Stomach smooth muscle (tissue), 2 donors: ENCODE data around the gene ENDOU.

Experiments
- H3K27ac ChIP-seq: one replicate; pipeline ENCODE4 v1.7.0; 2013; ENCODE audit warnings: mild to moderate bottlenecking, low read length, inconsistent platforms
- H3K27me3 ChIP-seq, 2 donors: one replicate each; pipeline ENCODE4 v1.7.0; 2013; ENCODE audit warnings: low read length in 2 of 2; ENCODE audit not compliant: insufficient read depth in 2 of 2, control insufficient read depth in 1 of 2
- H3K36me3 ChIP-seq, 2 donors: one replicate each; pipeline ENCODE4 v1.7.0; 2013; ENCODE audit warnings: low read length in 2 of 2; ENCODE audit not compliant: control insufficient read depth in 2 of 2, insufficient read depth in 2 of 2
- H3K4me1 ChIP-seq: one replicate; pipeline ENCODE4 v1.7.0; 2013; ENCODE audit warnings: low read length; ENCODE audit not compliant: control insufficient read depth, insufficient read depth
- H3K4me3 ChIP-seq, 2 donors: one replicate each; pipeline ENCODE4 v1.7.0; 2013; ENCODE audit warnings: low read length in 2 of 2
- H3K9ac ChIP-seq, 2 donors: one replicate each; pipeline ENCODE4 v1.7.0; 2013; ENCODE audit warnings: low read length in 2 of 2, mild to moderate bottlenecking in 1 of 2
- H3K9me3 ChIP-seq, 2 donors: one replicate each; pipeline ENCODE4 v1.7.0; 2013; ENCODE audit warnings: low read length in 2 of 2; ENCODE audit not compliant: control insufficient read depth in 2 of 2
- donor health status: healthy.
- donor health status: Pancreatic carcinoma.

ENDOU gene

DNA sequence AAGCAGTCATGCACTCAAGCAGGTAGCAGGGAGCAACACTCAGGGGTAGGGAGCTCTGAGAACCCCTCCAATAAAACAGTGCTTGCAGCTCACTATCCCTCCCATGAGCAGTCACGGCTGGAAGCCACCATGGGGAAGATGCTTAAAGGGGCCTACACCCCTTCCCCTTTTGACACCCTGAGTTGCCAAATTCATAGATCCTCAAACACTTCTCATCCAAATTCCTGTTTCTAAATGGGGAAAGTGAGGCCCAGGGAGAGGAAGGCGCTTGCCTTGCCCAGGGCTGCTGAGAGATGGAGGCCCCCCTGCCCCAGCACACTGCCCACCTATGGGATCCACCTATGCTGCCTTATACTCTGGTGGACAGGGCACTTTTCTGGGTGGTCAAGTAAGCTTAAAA lies 7.2 kb upstream of the ENDOU start:
- Histone ChIP-seq H3K4me3 (no peak overlapping the region), H3K4me1 (peaks cover 39% of the 10 kb centered on the region), H3K9ac (no peak overlapping the region), H3K36me3 (no peaks in the 10 kb centered on the region), H3K27me3 (no peaks in the 10 kb centered on the region), H3K27ac (no peak overlapping the region), H3K9me3 (no peaks in the 10 kb centered on the region)

DNA sequence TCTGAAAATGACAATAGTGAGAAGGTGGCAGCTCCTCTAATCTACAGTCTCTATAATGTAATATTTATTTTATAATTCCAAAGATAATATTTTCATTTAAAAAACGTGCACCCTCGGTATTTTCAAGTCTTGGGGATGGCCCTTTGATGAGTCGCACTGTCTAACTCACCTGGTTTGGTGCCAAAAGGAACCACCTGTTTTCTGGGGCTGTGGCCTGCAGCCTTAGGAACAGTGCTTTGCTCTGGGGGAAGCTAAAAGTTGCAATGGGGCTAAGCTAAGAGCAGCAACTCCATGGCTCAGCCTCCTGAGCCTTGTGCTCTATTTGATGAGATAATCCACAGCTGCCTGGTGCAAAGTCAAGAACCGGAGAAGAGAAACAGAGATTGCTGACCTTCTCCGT lies 6.4 kb upstream of the ENDOU start:
- H3K4me1 ChIP-seq = peaks cover 31% of the 10 kb centered on the region
- H3K9ac ChIP-seq = no peak overlapping the region
- H3K9me3 ChIP-seq = no peaks in the 10 kb centered on the region
- no peak overlapping the region for H3K4me3 ChIP-seq
- H3K36me3 ChIP-seq = no peaks in the 10 kb centered on the region
- no peak overlapping the region for H3K27ac ChIP-seq
- H3K27me3 ChIP-seq = no peaks in the 10 kb centered on the region

DNA sequence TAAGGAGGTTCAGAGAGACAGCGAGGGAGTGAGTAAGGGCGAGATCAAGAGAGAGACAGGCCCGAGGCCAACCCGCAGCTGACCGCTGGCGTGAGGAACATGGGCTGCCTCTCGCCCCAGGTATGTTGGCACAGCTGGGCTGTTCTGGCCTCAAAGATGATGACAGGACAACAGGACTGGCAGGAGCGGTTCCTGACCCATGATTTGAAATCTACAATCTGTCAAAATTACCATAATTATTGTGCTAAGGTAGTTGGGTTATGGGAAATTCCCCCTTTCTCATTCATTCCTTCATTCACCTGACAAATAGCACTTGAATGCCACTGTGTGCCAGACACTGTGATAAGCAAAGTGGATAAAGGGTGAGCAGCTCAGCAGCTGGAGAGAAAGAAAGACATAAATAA lies 5.1 kb upstream of the ENDOU start:
- Histone ChIP-seq H3K4me1 (peaks cover 17% of the 10 kb centered on the region), H3K9me3 (no peaks in the 10 kb centered on the region), H3K4me3 (no peak overlapping the region), H3K27me3 (no peaks in the 10 kb centered on the region), H3K27ac (no peak overlapping the region), H3K9ac (no peak overlapping the region), H3K36me3 (no peaks in the 10 kb centered on the region)

DNA sequence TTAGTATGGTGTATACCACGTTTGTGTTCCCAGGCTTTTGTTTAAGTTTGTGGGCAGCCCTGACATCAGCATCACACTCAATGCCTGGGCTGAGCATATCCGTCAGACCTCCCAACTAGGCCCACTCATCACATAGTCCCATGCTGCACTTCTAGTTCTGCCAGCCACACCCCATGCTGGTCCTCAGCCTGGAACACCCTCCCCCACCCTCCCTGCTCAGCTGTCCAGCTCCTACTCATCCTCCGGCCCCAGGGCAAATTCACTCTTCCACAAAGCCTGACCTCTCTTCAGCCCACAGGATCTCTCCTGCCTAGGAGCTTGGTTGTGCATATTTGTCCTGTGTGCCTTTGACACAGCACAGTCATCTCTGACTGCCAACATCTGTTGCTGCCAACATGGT lies 3.9 kb upstream of the ENDOU start:
- Histone ChIP-seq H3K27ac (no peak overlapping the region), H3K4me1 (peaks cover 7% of the 10 kb centered on the region), H3K36me3 (no peaks in the 10 kb centered on the region), H3K9ac (no peak overlapping the region), H3K27me3 (no peaks in the 10 kb centered on the region), H3K9me3 (no peaks in the 10 kb centered on the region), H3K4me3 (no peak overlapping the region)

DNA sequence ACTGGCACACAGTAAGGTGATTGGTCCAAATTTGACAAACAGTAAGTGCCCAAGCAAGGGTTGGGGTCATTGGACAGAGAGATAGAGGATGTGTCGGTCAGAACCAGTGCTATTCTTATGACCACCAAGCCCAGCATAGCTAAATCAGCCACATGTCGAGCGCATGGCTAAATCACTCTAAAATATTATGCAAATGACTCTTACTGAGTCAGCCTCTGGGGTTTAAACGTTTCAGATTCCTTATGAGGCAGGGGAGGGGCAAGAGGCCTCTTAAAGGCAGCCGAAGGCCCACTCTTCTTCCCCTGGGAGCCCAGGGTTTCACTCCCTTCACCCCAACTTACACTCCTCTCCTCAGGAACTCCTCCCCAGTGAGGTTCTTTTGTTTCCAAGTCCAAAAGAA lies 603 bp upstream of the ENDOU start:
- Histone ChIP-seq H3K9me3 (no peaks in the 10 kb centered on the region), H3K27me3 (no peaks in the 10 kb centered on the region), H3K27ac (no peak overlapping the region), H3K9ac (no peak overlapping the region), H3K36me3 (peaks cover 2 to 7% of the 10 kb centered on the region in 2 donors), H3K4me3 (no peak overlapping the region), H3K4me1 (peaks cover 7% of the 10 kb centered on the region)

DNA sequence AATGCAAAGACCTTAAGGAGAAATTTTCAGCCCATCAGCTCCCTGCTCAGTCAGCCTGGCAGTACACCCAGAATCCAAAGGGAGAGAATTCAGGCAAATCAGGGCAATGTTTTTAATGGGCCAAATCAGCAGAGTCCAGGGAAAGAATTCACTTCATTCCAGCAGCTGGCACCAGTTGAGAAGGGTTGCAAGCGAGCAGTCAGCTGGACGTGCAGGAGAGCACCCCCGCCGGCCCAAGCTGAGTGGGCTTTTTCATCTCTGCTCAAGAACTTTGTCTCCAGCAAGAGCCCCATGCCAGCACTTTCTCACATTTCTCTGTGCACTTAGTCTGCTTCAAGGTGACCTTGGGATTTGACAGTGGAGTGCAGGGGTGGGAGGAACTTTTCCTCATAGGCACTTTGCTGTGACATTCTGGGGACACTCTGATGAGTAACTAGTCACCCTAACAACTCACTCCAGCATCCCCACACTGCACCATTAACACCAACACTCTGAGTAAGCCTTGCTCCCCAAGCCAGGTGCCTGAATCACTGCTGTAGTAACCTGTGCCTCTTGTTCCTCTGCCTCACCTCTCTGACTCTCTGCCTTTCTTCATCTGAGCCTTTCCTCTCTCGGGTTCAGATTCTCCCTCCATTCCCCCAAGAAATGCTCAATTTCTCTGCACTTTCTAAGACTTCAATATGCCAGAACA lies 2.2 kb downstream of the ENDOU start:
- H3K27ac ChIP-seq = no peak overlapping the region
- H3K27me3 ChIP-seq = no peaks in the 10 kb centered on the region
- peaks cover 6% of the 10 kb centered on the region for H3K4me1 ChIP-seq
- H3K9ac ChIP-seq = no peak overlapping the region
- no peaks in the 10 kb centered on the region for H3K9me3 ChIP-seq
- no peak overlapping the region for H3K4me3 ChIP-seq
- H3K36me3 ChIP-seq = peaks cover 5 to 16% of the 10 kb centered on the region in 2 donors

DNA sequence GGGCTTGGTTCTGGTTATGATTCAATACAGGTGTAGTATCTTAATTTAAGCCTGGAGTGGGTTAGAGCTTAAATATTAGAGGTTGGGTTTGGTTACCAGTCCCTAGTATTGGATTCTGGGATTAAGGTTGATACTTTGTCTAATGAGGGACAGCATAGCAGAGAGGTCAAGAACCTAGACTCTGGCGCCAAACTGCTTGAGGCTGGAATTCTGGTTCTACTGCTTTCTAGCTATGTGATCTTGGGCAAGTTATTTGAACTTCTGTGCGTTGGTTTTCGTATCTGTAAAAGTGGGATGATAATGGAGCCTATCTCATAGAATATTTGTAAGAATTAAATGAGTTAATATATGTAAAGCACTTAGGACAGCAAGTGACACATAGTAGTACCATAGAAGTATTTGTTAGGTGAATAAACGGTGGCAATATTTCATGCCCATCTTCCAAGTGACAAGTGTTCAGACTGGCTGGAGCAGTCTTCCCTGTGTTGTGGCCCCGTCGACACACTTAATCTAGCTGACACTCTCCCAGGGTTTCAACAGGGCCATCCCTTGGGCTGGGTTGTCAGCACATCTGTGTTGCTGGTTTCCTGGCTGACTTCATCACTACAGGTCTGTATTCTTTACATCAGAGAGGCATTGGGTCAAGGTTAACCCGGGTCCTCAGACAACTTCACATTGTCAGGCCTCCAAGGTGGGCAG lies 3.0 kb downstream of the ENDOU start:
- Histone ChIP-seq H3K9ac (no peak overlapping the region), H3K36me3 (peaks cover 5 to 16% of the 10 kb centered on the region in 2 donors), H3K9me3 (no peaks in the 10 kb centered on the region), H3K4me3 (no peak overlapping the region), H3K4me1 (peaks cover 14% of the 10 kb centered on the region), H3K27me3 (no peaks in the 10 kb centered on the region), H3K27ac (no peak overlapping the region)

DNA sequence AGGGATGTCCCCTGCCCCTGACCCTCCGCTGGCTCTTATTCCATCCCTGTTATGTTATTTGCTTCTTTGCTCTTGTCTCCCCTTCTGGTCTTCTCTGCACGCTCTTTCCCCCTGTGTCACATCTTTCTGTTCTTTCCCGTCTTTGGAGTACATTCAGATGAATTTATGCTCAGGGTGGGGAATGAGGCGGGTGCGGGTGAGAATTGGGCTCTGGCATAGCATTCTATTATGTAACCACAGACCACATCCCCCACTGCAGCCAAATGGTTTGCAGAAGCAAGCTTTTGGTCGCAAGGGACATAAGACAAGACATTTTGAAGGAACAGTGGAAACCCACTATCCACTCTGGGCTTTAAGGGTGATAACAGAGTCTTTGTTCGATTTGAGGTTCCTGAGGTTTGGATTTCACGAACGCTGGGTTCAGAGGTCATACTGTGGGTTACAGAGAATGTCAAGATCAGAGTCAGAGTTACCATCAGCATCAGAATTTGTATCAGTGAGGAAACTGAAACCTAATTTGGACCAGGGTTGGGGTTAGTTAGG lies 3.8 kb downstream of the ENDOU start:
- Histone ChIP-seq H3K36me3 (peaks cover 5 to 16% of the 10 kb centered on the region in 2 donors), H3K27me3 (no peaks in the 10 kb centered on the region), H3K9me3 (no peaks in the 10 kb centered on the region), H3K27ac (no peak overlapping the region), H3K9ac (no peak overlapping the region), H3K4me1 (peaks cover 22% of the 10 kb centered on the region), H3K4me3 (no peak overlapping the region)

DNA sequence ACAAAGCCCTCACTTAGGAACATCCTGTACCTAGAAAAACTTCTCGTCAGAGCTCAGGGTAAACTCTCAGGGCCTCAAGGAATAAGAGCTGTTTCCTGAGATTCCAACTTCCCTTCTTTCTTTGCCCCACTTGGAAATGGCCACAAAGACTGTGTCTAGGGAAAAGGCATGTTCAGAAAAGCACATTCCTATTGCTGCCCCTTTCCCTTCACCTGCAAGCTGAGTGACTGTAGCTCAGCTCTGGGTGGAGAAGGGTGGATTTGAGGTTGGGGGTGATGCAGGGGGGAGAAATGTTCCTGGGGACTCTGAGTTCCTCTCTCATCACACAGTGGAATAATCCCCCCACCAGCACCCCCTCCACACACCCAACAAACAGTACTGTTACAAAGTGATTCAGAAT lies 6.8 kb downstream of the ENDOU start:
- Histone ChIP-seq H3K36me3 (peaks cover 5 to 14% of the 10 kb centered on the region in 2 donors), H3K27ac (peak overlapping the region; percentile 92), H3K4me3 (no peak overlapping the region), H3K27me3 (no peaks in the 10 kb centered on the region), H3K9me3 (no peaks in the 10 kb centered on the region), H3K4me1 (peaks cover 42% of the 10 kb centered on the region), H3K9ac (peak overlapping the region in 1 of 2 donors; percentile 46)

DNA sequence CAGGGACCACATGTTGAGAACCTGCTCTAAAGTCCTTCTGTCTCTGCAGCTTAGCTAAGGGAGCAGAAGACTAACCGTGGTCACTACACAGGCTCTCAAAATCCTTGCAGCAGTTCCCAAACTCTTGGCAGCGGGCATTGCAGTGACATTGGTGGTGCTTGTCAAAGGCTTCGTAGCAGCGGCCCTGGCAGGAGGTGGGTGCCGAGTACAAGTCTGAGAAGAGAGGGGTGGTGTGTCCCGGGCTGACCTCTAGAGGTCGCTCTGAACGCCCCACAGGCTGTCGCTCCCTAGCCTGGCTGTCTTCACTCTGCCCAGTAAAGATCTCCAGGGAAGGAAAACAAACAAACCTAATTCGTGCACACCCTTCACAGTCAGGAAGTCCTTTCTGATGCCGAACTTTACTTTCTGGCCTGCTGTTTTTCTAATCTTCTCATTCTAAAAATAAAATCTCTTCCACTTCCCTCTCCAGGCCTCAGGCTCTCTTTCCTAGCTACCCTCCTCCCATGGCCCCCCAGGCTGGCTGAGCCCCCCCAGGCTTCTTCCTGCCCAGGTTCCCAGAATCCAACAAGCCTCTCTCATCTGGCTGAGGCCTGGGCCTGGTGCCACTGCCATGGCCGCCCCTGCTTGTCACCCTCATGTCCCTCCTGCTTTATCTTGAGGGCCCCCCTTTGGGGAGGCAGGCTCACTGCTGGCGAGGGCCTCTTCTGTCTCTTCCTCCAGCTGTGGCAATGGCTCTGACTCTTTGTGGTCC lies 7.7 kb downstream of the ENDOU start:
- Histone ChIP-seq H3K36me3 (peaks cover 5 to 11% of the 10 kb centered on the region in 2 donors), H3K27ac (peak overlapping the region; percentile 92), H3K9me3 (no peaks in the 10 kb centered on the region), H3K9ac (peak overlapping the region; percentile 46 to 72), H3K4me1 (peaks cover 42% of the 10 kb centered on the region), H3K4me3 (peak overlapping the region; percentile 17 to 49), H3K27me3 (no peaks in the 10 kb centered on the region)
